ENCODE measurements around the gene C1QTNF12.

Gene C1QTNF12

GRCh38 chr1:1281533-1282321 is 35.2 kb upstream of the C1QTNF12 start:
- no peak for DNase-seq

- no peak for DNase-seq
Observed at GRCh38 chr1:1280782-1281481, 34.4 kb upstream of the C1QTNF12 start.

DNA sequence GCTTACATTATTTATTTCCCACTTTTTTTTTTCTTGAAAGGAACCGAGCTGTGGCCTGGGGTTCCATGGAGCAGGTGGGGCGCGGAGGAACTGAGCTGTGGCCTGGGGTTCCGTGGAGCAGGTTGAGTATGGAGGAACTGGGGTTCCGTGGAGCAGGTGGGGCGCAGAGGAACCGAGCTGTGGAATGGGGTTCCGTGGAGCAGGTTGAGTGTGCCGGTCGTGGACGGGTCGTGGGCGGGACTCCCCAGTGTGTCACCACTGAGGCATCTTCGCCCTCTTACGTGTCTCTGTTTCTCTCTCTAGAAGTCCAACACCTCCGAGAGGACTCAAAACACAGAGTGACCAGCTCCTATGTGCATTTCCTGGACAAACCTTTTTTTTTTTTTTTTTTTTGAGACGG is 32.5 kb upstream of the C1QTNF12 start:
- DNase-seq, result no peak

DNA sequence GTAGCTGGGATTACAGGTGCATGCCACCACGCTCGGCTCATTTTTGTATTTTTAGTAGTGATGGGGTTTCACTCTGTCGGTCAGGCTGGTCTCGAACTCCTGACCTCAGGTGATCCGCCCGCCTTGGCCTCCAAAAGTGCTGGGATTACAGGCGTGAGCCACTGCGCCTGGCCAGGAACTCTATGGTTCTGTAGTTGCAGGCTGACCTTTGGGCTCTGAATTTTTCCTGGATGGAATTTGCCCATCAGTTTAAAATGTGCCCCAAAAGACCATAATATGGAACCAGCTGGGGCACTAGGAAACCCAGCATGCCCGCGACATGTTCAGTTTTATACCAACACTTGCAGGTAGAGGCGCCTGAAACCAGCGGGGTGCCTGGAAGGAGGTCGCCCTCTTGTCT is 32.1 kb upstream of the C1QTNF12 start:
- no peak for DNase-seq

DNA sequence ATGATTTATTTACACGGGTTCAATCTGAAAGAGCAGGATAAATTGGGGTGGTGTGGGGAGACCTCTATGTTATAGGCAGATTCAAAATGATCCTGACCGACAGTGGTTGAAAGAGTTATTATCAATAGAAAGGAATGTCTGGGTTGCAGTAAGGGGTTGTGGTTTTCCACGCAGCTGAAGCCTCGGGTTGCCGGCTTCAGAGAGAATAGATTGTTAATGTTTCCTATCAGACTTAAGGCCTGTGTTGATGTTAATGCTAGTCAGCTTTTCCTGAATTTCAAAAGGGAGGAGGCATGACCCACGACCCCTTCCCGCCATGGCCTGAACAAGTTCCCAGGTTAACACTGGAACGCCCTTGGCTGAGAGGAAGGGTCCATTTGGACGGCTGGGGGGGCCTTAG is 29.3 kb upstream of the C1QTNF12 start:
- DNase-seq, result no peak

DNA sequence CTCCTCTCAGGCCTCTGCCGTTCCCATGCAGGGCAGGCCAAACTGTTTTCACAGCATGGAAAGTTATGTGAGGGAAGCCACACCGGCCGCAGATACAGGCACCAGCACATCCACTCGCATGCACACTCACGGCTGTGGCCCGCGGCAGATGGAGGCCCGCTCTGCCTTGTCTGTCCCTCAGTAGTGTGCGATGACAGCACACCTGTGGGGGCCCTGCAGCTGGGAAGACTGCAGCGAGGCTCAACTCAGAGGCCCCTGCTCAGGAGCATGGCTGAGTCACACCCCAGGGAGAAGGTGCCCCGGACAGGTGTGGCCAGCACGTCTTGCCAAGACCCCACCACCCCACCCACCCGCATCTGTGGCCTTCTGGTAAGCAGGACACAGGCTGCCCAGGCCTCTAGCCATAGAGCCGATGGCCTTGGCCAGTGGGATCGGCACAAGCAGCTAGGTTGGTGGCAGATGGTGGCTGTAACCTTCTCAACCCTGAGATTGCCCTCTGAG is 28.5 kb upstream of the C1QTNF12 start:
- no peak for DNase-seq

GRCh38 chr1:1274299-1274930 is 27.9 kb upstream of the C1QTNF12 start:
- DNase-seq, result no peak

DNA sequence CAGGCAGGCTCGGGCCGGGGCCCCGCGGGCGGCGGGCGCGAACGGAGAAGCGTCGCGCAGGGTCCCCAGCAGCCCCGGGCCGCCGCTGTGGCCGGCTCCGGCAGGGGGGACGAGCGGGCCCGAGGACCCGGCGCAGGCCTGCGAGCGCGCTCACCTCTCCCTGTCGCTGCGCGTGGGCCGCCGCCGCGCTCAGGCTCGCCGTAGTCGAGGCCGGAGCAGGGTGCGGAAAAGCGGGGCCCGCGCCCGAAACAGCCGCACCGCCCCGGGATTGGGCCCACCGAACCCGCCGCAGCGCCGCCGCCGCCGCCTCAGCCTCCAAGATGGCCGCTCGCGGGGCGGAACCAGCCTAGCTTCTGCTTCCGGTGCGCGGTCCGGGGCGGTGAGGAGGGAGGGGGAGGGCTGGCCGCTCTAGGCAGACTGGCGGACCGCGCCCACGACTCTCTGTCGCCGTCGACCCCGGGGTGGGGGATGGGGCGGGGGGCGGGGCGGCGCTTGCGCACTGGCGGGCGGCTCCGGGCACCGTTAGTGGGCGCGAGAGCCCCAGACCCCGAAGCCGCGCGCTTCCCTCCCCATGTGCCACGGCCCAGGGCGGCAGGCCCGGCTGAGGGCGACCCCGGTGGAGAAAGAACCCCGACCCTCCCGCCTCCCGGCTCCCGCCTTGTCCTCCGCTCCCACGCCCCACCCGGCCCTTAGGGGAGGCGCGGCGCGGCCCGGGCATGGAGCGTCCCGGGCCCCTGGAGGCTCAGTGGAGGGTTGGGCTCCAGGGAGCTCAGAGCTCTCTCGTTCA is 27.2 kb upstream of the C1QTNF12 start, which contains the start of gene UBE2J2:
Gene UBE2J2 (minus strand): TSS at position 343 of the 787 bp plus-strand sequence. CDS start 5,862 bp downstream, outside the sequence.
- peak; percentile 47 for DNase-seq

- DNase-seq, result no peak
Observed at GRCh38 chr1:1273209-1273511, 26.6 kb upstream of the C1QTNF12 start.

GRCh38 chr1:1272341-1273208 is 26.1 kb upstream of the C1QTNF12 start:
- no peak for DNase-seq

DNA sequence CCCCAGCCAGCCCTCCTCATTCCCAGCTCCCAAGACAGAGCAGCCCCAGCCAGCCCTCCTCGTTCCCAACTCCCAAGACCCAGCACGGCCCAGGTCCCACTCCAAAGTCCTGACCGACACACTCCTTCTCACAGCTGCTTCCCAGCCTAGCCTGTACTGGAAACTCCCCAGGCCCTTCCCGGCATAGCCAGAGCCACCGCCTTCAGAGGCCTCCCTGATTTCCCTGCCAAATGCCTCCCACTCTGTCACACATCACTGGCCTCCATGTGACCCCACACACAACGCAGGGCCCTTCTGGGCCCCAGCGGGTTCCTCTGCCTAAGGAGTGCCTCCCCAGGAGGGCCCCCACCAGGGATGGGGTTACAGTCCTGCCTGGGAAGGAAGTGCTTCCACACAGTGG is 24.3 kb upstream of the C1QTNF12 start:
- no peak for DNase-seq

- DNase-seq, result no peak
Observed at GRCh38 chr1:1268284-1268682, 21.8 kb upstream of the C1QTNF12 start.

GRCh38 chr1:1267488-1268283 is 21.2 kb upstream of the C1QTNF12 start:
- no peak for DNase-seq

DNA sequence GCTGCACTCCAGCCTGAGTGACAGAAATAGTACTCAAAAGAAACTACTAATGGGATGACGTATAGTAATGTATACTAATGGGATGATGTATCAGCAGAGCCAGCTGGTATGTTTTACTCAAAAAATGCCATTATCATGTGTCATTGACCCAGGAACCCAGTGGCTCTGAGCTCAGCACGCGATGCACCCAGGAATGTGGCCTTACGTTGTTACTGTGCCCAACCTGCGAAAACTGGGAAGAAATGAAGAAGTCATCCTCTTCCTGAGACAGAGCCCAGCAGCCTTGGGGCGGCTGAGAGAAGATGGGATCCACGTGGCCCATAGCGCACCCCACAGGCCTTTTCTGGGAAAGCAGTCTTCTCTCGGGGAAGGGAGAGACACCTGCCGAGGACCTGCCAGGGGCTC is 18.3 kb upstream of the C1QTNF12 start:
- DNase-seq, result no peak

DNA sequence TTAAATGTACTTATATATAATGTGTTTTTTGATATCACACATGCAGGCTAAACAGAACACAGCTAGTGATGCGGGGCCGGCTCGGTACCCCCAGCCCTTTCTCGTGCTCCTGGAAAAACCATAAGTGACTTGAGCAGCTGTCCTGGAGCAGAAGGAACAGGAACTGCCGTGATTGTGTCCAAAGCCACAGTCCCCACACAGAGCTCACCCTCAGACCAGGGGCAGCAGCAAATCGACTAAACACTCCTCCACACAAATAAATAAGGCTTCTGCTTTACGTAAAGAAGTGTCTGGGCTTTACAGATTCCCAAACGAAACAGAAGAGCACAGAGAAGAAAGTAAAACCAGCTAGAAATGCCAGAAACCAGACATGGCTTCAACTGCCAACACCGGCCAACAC is 17.5 kb upstream of the C1QTNF12 start:
- DNase-seq, result no peak

- no peak for DNase-seq
Observed at GRCh38 chr1:1262758-1263157, 16.2 kb upstream of the C1QTNF12 start.

DNA sequence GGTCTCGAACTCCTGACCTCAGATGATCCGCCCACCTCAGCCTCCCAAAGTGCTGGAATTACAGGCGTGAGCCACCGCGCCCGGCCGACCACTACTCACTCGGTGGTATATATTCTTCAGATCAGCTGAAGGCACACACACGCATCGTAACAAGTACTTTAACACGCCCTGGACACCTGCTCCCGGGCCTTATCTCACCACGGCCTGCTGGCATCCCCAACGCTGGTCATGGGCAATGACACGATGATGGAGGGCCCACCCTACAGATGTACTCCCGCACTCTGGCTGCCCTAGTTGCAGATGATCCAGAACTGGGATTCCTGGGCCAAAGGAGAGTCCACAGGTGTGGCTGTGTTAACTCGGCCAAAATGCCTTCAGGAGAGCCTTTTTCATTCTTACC is 15.5 kb upstream of the C1QTNF12 start:
- DNase-seq, result no peak

DNA sequence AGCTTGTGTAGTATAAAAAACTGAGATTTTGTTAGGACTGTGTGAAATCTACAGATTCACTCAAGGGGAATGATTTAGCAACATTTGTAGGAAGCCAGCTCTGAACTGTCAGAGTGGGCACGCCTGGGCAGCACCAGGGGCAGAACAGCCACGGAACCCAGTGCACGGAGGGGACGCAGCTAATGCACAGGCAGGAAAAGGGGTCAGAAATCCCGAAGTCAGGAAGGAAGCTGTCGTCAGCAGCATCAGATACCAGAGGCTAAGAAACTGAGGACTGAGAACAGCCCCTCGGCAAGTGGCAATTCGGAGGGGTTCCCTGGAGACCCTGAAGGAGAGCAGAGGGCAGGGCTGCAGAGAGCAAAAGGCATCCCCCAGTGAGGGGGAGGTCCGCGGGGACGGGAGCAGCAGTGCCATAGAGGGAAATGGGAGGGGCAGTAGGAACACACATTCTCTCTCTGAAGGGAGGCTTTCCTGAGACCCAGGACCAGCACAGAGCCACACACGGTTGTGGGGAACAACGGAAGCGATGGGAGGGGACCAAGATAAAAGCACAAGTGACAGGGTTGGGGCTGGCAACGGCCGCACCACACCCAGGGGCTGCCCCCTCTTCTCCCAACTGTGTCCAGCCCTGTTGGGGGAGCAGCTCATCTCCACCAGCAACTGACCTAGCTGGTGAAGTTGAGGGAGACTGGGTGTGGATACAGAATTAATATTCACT is 14.5 kb upstream of the C1QTNF12 start:
- no peak for DNase-seq

DNA sequence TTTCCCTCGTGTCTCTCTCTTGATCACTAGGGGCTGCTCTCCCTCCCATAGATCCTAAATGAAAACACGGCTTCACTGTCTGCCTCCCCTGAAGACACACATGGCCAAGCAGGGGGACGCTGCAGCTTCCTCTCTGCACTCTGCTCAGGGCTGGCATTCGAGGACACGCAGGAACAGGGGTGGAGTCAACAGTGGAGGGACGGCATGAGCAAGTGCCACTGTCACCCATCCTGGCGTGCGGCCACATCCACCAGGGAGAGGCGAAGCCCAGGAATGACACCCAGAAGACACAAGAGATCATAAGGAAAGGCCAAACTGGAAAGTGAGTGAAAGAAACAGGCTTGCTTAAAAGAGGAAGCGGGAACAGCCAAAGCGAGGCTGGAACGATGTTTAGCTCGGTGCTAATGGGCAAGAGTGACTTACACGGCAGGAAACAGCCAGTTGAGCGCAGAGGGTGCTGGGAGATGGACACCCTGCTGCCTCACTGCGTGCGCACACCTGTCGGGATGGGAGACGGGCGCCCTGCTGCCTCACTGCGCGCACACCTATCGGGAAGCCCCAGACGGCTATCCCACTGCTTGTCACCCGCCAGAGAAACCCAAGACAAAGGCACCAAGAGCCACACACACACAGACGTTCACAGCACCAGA is 13.6 kb upstream of the C1QTNF12 start:
- no peak for DNase-seq

- DNase-seq, result no peak
Observed at GRCh38 chr1:1259540-1259939, 13.0 kb upstream of the C1QTNF12 start.

Data from GF-D8 (cell line).